Eye (tissue), 1 donor: ENCODE measurements around the gene IL1RAPL2.
"Not testable (repeated sequence)": the region's sequence is repeated elsewhere in the genome, so short reads cannot be mapped to it uniquely, and the experiment has no call there.

ENCODE experiments used
- DNase-seq: peaks from one replicate; pipeline ENCODE4 v3.0.0-alpha.2; 2015

The IL1RAPL2 gene

DNA sequence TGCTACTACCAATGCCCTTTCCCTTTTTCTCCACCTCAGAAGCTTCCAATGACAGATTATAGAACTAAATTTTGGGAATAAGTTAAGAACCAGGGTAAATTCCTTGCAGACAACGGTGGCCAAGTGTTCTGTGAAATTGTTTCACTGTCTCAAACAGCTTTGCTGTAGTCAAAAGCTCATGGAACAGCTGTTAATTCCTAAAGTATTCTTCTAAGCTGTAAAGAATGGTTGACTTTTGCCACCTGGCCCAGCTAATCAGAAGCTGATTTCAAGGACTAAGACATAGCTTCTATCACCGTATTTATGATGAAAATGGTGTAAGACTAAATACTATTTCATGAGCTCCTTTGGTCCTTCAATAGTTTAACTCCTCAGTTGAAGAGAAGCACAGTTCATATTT is 297.5 kb downstream of the IL1RAPL2 start:
- no peak for DNase-seq

DNA sequence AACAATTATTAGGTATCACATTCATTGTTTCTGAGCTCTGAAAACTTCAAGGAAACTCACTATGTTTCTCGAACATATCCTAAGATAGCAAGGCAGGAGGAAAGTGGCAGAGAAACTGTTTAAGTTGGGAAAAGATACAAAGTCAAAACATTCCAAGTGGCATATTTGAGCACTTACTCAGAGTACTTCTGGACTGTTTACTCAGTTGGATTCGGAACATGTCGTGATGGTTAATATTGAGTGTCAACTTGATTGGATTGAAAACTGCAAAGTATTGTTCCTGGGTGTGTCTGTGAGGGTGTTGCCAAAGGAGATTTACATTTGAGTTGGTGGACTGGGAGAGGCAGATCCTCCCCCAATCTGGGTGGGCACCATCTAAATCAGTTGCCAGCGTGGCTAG is 298.3 kb downstream of the IL1RAPL2 start:
- no peak for DNase-seq

DNA sequence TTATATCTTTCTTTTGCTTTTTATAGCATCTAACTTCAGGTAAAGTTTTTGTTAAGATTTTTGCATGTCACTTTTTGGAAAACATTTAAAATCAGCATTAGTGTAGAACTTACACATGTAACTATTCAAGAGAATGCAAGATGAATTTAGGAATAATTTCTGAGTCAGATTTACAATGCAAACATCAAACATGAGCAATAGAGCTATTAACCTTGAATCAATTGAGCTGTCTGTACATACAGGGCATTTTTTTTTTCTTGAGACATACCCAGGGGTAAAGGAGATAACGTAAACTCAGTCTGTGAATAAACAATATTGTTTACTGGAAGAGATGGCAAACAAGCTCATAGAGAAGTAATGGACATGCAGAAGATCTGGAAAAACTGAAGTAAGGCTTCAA is 311.5 kb downstream of the IL1RAPL2 start:
- DNase-seq = no peak

DNA sequence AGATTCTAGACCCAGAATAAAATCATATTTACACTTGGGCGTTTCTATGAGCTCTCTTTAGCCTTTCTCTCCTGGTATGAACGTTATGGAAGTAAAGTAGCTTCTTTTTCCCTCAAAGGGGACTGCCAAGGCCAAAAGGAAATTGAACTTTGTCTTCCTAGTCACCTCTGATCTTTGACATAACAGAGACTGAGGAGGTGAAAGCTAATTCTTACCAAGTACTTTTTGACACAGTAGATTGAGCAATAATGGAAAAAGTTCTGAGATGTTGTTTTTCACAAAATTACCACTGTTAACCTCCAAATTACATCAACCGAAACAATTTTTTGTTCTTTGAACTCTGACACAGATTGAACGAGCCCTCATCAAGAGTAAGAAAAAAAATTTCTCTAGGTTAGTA is 336.1 kb downstream of the IL1RAPL2 start:
- no peak for DNase-seq

DNA sequence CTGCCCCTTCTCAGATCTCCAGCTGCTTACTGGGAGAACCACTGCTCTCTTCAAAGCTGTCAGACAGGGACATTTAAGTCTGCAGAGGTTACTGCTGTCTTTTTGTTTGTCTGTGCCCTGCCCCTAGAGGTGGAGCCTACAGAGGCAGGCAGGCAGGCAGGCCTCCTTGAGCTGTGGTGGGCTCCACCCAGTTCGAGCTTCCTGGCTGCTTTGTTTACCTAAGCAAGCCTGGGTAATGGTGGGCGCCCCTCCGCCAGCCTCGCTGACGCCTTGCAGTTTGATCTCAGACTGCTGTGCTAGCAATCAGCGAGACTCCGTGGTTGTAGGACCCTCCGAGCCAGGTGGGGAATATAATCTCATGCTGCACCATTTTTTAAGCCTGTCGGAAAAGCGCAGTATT is 343.7 kb downstream of the IL1RAPL2 start:
- DNase-seq = not testable (repeated sequence)

DNA sequence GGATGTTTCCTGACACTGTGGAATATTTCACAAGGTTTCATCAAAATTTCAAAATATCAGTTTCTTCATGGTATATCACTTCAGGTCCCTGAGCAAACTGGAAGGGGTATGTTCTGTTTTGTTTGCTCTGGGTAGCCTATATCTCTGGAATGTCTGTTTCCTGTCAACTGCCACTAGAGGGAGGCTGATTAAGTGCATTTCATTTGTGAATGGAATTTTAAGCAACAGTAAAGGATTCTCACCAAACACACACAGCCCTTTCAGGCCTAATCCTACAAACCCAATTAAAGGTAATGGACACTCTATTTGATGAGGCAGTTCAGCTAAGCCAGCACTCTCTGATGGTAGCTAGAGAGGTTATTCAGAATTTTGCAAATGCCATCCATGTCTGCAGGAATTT is 347.3 kb downstream of the IL1RAPL2 start:
- peak; percentile 25 for DNase-seq

DNA sequence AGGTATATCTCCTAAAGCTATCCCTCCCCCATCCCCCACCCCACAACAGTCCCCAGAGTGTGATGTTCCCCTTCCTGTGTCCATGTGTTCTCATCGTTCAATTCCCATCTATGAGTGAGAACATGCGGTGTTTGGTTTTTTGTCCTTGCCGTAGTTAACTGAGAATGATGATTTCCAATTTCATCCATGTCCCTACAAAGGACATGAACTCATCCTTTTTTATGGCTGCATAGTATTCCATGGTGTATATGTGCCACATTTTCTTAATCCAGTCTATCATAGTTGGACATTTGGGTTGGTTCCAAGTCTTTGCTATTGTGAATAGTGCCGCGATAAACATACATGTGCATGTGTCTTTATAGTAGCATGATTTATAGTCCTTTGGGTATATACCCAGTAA is 348.7 kb downstream of the IL1RAPL2 start:
- not testable (repeated sequence) for DNase-seq

DNA sequence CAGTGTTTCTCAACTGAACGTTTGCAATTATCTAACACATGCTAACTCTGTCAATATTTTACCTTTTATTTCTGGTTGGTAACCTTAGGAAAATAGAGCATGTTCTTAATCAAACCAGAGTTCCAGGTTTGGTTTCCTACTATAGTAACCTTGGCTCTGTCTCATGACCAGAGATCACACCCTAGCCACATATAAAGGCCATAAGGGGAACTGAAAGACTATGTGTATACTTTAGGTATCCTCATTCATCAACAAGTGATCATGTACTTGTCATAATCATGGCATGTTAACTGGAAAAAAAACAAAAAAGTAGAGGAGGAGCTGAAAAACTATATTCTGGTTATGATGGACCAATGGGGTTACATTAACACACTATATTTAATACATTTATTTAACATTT is 352.1 kb downstream of the IL1RAPL2 start:
- DNase-seq = no peak

DNA sequence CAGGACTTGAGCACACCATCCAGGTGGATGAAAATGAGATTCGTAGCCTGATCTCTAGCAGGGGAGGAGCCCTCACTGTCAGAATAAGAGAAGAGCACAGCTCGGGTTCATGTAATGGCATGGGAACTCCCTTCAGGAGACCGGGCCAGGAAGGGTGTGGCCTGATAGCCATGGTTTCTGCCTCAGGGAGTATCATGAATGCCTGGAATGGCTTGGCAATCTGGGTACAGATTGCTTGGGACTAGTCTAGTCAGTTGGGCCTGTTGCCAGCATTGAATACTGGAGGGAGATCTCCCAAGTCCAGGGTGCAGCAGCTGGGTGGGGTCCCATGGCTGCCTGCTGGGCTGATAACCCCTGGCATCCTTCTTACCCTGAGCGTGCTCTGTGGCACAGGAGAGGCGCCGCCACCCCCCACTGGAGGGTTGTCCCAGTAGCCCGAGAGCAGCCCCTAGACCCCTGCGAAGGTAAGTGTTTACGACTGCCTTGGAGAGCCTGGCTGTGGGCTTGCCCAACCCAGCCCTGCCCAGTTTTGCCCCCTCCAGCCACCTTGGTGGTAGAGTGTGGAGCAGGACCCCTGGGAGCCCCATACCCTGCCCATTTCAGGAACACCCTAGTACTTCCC is 355.7 kb downstream of the IL1RAPL2 start:
- DNase-seq = no peak

DNA sequence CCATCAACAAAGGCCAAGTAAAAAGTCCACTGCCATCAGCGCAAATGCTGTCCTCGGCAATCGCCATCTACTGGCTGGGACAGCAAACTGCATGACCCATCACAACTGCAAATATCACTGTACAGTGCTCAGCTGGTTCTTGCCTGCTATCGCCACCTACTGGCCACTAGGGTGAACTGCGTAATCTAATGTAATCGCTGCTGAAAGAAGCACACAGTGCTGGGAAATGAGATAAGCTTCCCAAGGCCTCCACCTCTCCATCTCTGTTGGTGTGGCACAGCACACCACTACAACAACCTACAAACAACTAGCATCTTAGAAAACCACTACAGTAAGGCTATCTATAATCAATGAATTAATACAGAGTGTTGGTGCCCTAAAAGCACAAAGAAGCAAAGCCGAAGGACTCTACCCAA is 356.2 kb downstream of the IL1RAPL2 start:
- peak; percentile 71 for DNase-seq

DNA sequence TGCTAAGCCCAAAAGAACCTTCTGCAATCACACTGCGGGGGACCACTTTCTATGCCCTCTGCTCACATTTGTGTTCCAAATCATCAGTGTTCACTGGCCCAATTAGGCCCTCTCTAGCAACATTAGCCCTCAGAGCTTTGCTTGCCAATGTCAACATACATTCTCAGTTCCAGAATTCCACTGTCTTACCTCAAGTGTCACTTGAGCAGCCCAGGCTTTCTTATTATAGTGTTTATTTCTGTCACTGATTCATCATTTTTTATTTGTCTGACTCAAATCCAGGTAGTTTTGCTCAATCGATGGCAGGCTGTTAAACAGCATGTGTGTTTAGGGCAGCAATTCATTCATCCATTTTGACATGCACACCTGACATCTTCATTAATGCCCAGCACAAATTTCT is 363.3 kb downstream of the IL1RAPL2 start:
- no peak for DNase-seq

DNA sequence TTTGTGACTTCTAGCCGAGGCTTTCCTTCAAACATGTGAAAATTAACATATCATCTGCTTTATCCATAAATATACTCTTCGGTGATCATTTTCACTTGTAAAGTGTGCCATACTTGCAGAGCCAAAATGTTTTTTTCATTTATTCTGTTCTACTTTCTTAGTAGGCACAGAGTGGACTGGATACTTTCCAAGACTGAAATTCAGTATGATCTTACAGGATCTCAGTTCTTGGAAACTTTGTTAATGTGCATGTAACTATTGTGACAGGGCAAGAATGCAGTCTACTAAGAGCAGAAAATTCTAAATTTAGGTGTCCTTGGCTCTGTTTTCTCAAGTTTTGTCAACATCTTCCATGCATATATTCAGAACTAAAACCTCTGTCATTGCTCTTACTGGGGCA is 369.6 kb downstream of the IL1RAPL2 start:
- no peak for DNase-seq

DNA sequence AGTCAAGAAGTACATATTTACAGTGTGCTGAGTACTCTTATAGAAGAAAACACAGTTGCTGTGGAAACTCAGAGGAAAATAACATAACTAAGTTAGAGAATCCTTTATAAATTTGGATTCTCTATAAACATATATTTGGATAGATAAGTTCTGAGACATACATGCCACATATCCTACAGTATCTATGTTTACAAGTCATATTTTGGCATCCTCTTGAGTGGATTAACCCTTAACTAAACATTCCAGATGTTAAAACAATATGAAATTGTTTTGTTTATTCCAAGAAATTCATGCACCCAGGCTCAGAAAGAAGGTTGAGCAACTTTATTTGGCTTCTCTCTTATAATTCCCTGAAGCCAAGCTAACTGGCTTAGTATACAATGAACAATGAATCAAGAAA is 387.3 kb downstream of the IL1RAPL2 start:
- no peak for DNase-seq

DNA sequence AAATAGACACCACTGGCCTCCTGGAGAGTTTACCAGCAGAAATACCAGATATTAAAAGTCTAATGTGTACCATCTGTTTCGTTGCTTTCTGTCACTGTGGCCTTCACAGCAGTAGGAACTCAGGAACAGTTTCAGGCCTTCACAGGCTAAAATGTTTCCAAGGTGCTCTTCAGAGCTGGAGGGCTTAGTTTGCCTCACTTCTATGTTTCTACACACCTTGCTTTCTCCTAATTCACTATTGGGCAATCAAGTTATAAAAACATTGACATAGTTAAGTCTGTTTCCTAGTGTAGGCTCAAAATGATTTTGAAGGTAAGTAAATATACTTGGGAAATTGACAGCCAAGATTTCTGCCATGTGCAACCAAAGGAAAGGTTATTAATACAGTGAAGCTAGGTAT is 395.9 kb downstream of the IL1RAPL2 start:
- DNase-seq = no peak

DNA sequence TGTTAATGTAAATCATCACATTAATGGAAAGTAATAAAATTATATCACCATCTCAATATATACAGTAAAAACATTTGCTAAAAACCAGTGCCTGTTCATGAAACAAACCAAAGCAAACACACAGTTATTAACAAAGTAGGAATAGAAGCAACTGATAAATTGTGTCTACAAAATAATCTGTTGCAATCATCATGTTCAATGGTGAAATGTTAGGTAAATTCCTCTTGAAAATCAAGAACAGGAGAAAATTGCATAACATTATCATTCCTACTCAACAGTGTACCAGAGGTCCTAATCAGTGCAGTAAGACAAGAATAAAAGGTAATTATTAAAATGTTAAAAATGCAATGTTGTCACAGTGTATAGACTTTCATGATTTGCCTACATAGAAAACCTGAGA is 402.2 kb downstream of the IL1RAPL2 start:
- no peak for DNase-seq

DNA sequence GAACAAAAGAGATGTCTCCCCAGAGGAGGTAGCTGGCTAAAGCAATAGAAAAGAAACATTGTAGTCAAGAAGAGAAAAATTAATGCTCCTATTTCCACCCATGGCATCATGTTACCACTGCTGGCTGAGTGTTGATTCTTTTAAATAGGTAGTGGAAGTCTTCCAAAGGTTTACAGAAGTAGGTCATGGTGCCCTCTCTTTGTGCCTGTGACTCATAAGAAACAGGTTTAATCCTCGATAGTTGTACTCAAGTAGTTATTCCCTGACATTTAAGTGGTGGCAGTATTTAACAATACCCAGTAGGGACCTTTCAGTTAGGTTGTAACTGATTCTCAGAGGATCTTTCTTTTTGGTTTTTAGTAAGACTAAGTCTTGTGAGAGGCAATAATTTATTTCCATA is 406.7 kb downstream of the IL1RAPL2 start:
- DNase-seq = no peak

DNA sequence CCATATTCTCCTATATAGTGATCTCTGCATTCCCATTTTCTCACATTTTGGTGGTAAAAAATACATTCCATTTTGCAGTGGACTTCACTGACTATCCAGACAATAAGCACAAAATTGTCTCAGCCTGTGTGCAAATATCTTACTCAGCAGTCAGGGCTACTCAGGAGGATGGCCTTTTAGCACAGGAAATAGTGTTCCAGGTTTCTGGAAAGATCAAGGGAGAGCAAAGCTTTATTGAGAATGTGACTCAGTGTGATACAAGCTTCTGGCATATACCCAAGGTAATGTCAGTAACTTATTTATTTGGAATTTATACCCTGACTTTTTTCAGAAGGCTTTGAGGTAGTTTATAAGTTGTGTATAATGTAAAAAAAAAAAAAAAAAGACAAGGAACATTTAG is 421.1 kb downstream of the IL1RAPL2 start:
- no peak for DNase-seq

DNA sequence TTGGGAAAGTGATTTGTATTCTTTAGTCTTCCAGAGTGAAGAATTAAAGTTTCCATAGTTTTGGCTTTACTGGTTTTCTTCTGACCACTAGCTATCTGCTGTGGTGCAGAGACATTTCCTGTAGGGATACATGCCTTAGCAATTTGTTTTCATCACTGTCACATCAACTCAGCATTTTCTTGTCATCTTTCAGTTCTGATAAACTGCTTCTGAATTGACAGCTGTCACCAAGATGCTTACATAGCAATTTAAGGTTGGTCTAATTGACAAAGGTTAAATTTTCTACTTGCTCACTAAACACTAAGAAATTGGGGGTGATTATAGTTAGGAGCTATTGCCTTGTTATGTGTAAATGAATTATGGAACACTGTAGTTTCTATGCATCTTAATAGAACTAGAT is 422.0 kb downstream of the IL1RAPL2 start:
- DNase-seq = no peak

DNA sequence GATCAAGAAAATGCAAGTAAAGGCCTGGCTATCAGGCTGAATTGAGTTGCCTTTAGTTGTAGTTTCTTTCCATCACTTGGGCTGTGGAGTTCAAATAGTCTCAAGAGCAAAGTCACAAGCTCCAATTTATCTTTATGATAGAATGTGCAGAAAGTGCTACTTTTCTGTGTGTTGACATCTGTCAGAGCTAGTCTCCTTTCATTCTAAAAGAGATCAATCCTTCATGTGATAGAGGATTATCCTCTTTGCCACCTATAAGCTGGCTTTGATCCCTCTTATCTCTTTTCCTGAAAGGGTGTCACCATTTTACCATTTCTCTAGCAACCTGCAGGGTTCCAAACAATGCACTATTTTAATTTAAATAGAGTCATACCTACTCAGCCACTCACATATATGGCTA is 429.5 kb downstream of the IL1RAPL2 start:
- DNase-seq = no peak

DNA sequence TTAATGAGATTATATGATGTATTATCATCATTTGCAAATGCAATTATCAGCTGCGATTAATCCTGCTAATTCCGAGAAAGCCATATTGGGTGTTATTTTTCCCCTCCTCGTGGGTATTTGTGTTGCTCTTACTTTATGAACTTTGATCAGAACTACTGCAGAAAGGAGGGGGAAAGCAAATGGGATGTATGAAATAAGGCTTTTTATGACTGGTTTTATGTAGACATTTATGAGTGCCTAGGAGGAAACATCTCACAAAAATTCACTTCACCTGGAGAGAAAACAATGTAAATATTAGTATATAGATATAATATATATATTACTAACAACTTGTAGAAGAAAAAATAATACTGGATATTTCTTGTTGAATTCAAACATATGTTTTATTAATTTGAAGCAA is 440.1 kb downstream of the IL1RAPL2 start:
- no peak for DNase-seq

DNA sequence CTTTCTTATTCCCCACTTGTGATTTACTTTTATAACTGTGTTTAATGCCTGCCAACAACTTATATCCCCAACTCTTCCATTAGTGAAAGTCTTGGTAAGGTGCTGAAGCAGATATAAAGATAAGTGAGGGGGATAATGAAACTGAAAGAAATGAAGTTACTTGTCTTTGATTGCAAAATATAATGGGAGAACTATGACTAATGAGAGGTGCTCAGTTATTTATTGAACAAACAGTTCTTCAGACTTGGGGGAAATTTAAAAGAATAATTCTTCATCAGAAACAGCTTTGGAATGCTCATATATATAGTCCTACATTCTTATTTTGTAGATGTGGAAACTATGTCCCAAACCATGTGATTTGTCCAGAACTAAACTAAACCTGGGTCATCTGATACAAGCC is 441.0 kb downstream of the IL1RAPL2 start:
- DNase-seq = no peak

DNA sequence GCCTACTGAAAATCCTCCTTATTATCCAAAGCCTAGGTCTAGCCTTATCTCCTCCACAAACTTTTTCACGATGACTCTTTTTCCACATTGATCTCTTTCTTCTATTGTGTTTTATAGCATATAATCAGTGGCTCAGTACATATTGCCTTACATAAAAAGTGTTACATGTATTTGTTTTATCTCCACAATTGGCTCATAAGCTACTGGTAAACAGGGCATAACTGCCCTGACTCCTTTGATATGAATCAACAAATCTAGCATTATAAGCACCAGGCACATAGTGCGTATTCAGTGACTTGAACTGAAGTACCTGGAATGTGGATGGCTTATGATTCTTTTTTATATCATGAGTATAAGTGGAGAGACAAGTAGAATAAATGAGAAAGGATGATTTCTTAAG is 447.7 kb downstream of the IL1RAPL2 start:
- DNase-seq = no peak

DNA sequence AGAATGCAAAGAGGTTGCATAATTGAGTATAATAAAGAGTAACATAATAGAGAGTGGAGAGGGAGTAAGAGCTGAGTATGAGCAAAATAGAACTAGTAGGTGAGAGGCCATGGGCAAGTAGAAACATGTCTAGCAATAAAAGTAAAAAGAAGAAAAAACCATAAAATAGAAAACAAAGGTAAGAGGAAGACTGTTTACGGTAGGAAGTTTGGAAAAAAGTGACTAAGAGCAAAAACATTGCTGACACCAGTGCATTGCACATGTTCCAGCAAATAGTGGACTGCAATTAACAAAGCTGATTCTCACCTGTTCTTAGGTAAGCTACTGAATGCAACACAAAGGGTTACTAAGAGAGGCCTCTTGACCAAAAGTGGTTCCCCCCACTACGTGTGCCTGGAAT is 451.6 kb downstream of the IL1RAPL2 start:
- DNase-seq = no peak

DNA sequence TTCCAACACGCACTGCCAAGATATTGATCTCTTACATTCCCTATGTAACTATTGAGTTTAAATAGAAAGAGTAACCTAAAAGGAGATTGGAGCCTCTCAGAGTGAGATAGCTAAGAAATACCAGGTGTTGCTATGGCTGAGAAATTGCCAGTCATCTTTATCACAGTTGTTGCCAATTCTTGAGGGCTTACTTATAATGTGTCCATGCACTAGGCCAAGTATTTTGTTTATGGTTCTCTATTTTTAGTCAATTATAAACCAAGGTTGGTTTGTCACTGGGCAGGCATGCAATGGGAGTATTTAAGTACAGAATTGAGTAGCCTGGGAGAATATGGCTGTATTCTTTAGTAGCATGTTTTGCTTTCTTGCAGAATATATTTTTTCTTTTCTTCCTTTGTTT is 452.9 kb downstream of the IL1RAPL2 start:
- DNase-seq = no peak

DNA sequence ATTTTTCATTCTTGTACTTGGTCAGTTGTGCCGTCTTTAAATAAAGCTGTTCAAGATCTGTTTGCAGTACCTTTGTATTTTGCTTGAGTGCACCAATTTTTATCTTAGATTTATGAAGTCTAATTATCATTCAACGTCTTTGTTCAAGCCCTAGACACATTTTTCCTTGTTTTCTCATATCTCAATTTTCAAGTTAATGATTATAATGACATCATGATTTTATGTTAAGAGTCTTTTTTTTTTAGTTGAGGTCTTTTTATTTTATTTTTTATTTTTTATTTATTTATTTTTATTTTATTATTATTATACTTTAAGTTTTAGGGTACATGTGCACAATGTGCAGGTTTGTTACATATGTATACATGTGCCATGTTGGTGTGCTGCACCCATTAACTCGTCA is 463.0 kb downstream of the IL1RAPL2 start:
- DNase-seq = not testable (repeated sequence)
